Fibroblast of lung (primary cell): Measurements from ENCODE around the gene ADAMTSL1. TPM values are rescaled to one million over a fixed set of nuclear protein-coding genes. Genes with fewer than 3 reads are reported as not detected.

Source experiments
- DNase-seq, 2 donors: peaks; one replicate each; pipeline versions ENCODE4 v3.0.0 to v3.0.0-alpha.2; 2010; ENCODE audit warnings: low read depth in 2 of 2
- H2AFZ ChIP-seq: 2 replicates; pipeline ENCODE4 v1.5.1; 2012; ENCODE audit warnings: low read length, control low read depth, inconsistent platforms
- H3K27ac ChIP-seq: 2 replicates; pipeline ENCODE4 v1.5.1; 2011; ENCODE audit warnings: low read length, control low read depth; ENCODE audit not compliant: insufficient read depth
- H3K27me3 ChIP-seq: 2 replicates; pipeline ENCODE4 v1.5.1; 2011; ENCODE audit warnings: mild to moderate bottlenecking, low read length; ENCODE audit not compliant: control insufficient read depth, insufficient read depth
- H3K36me3 ChIP-seq: 2 replicates; pipeline ENCODE4 v1.5.1; 2011; ENCODE audit warnings: low read length; ENCODE audit not compliant: control insufficient read depth, insufficient read depth
- H3K4me1 ChIP-seq: 2 replicates; pipeline ENCODE4 v1.5.1; 2011; ENCODE audit warnings: low read length; ENCODE audit not compliant: control insufficient read depth, insufficient read depth; ENCODE audit errors: extremely low read depth
- H3K4me2 ChIP-seq: 2 replicates; pipeline ENCODE4 v1.5.1; 2011; ENCODE audit warnings: low read length, control low read depth; ENCODE audit not compliant: insufficient read depth; ENCODE audit errors: extremely low read depth
- H3K4me3 ChIP-seq, 4 experiments: fragments of 200-600 bp in 1 of 4; sonication (generic) in 1 of 4; replicated peaks in 1 of 4; 2 replicates each; pipeline ENCODE4 v1.5.1; 2011 to 2016; ENCODE audit warnings: low read length in 4 of 4, low read depth in 3 of 4, mild to moderate bottlenecking in 3 of 4, control low read depth in 2 of 4, inconsistent platforms in 1 of 4, mixed read lengths in 1 of 4; ENCODE audit not compliant: insufficient read depth in 1 of 4; ENCODE audit errors: control extremely low read depth in 1 of 4
- H3K79me2 ChIP-seq: 2 replicates; pipeline ENCODE4 v1.5.1; 2012; ENCODE audit warnings: mild to moderate bottlenecking, low read length, inconsistent platforms; ENCODE audit not compliant: control insufficient read depth, insufficient read depth
- H3K9ac ChIP-seq: 2 replicates; pipeline ENCODE4 v1.5.1; 2011; ENCODE audit warnings: mild to moderate bottlenecking, low read length, control low read depth; ENCODE audit not compliant: insufficient read depth
- H3K9me3 ChIP-seq: 2 replicates; pipeline ENCODE4 v1.5.1; 2012; ENCODE audit warnings: low read depth, low read length; ENCODE audit not compliant: control insufficient read depth, insufficient read depth
- H4K20me1 ChIP-seq: 2 replicates; pipeline ENCODE4 v1.5.1; 2011; ENCODE audit warnings: low read length; ENCODE audit not compliant: control insufficient read depth, insufficient read depth; ENCODE audit errors: extremely low read depth
- CTCF ChIP-seq, 2 donors: IDR thresholded peaks in 1 of 2; conservative IDR thresholded peaks in 1 of 2; 1 replicate in 1 of 2; 2 replicates in 1 of 2; pipeline ENCODE4 v1.5.1; 2011 to 2012; ENCODE audit warnings: low read length in 2 of 2, control low read depth in 1 of 2, inconsistent platforms in 1 of 2, low read depth in 1 of 2, mild to moderate bottlenecking in 1 of 2
- EZH2 ChIP-seq: IDR thresholded peaks from 2 replicates; pipeline ENCODE4 v1.5.1; 2012; ENCODE audit warnings: low read length, control low read depth, mild to moderate bottlenecking; ENCODE audit errors: missing control alignments
- polyA plus RNA-seq, 2 donors: library from polyadenylated mRNA; depleted of rRNA in 1 of 2; stranded (reverse) in 1 of 2; unstranded in 1 of 2; fragments of >200 nt; gene quantifications; 2 replicates each; pipeline ENCODE4 v1.2.1, GENCODE V29; 2011 to 2012; ENCODE audit warnings: missing spikeins in 1 of 2
- total RNA-seq: library from RNA; depleted of rRNA; stranded (reverse); fragments of >200 nt; gene quantifications from 2 replicates; pipeline ENCODE4 v1.2.1, GENCODE V29; 2014

Gene ADAMTSL1
- total and polyA plus RNA-seq, 2 donors (not counting 1 experiment from before 2014, with no cell fraction given), result 19.3 to 27.9 TPM

DNA sequence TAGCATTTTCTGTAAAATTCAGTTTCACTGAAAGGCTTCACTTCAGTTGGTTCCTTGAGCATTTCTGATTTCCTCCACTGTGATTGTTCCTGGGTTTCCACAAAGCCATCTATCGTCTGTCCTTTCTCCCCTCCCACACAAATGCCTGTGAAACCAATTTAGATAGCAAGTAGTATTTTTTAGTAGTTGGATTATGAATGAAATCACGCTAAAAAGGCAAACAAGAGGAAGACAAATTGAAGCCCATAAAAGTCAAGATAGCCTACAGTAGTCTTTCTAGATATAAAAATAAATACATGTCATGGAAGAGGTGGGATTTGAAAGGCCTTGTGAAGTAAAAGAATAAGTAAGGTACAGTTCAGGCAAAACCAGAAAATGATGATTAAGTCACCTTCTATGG, 162.8 kb downstream of the ADAMTSL1 start:
- Histone ChIP-seq H3K79me2 (no peaks in the 10 kb centered on the region), H3K27me3 (no peaks in the 10 kb centered on the region), H3K9me3 (no peaks in the 10 kb centered on the region), H3K4me3 (no peak overlapping the region), H3K27ac (no peak overlapping the region), H3K36me3 (peaks cover 2% of the 10 kb centered on the region), H3K9ac (no peak overlapping the region), H2AFZ (no peak overlapping the region), H4K20me1 (no peaks in the 10 kb centered on the region), H3K4me2 (no peak overlapping the region), H3K4me1 (peaks cover 18% of the 10 kb centered on the region)
- TF ChIP-seq CTCF (conservative IDR thresholded peaks at IDR 0.05 in 1 of 2, IDR thresholded peaks at IDR 0.05 in 1 of 2; ENCODE audit: low read depth in 1 of 2, low read length in 2 of 2) (no peak), EZH2 (no peak)
- peak in 1 of 2 donors; percentile 66 for DNase-seq

DNA sequence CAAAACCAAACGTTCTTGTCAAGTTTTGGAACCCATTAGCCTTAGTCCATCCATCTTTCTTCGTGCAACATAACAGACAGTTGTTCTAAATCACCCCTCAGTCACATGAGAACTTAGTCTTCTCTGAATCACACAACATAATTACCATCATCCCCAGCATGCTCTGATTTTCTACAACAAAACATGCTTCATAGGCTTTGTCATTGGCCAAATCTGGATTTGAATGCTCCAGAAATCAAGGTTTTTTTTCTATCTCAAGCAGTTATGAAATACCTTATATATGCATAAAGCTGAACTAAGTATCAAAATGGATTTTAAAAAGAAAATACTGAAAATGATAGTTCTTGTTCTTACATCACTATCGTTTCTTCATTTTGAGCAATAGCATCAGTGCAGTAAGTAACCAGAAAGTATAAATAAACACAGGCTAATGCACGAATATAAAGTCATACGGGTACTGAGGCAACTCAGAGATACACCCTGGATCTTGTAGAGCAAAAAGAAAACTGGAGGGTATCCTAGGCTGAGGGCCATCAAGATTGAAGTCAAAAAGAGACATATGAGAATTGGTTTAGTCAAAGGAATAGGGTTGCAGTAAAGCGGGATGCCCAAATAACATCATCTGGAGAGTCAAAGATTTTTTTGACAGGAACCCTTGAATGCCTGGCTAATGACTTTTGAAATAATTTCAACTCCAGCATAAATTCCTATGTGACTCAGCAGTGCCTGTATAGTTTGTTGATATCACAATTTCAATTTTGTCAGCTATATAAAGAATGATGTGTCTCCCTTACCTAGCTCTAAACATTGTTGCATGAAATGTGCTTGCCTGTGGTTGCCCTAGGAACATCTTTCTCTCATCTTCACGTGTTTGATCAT, 164.7 kb downstream of the ADAMTSL1 start:
- peaks cover 8% of the 10 kb centered on the region for H3K4me1 ChIP-seq
- peak overlapping the region; percentile 25 for H3K27ac ChIP-seq
- DNase-seq, result peak; percentile 47 to 83
- peak overlapping the region; percentile 54 for H3K4me2 ChIP-seq
- H3K4me3 ChIP-seq, result no peak overlapping the region
- no peaks in the 10 kb centered on the region for H3K79me2 ChIP-seq
- H3K9ac ChIP-seq, result no peak overlapping the region
- TF ChIP-seq EZH2 (no peak), CTCF (conservative IDR thresholded peaks at IDR 0.05 in 1 of 2, IDR thresholded peaks at IDR 0.05 in 1 of 2; ENCODE audit: low read depth in 1 of 2, low read length in 2 of 2) (no peak)
- no peaks in the 10 kb centered on the region for H4K20me1 ChIP-seq
- no peaks in the 10 kb centered on the region for H3K9me3 ChIP-seq
- H3K36me3 ChIP-seq, result peaks cover 2% of the 10 kb centered on the region
- H3K27me3 ChIP-seq, result no peaks in the 10 kb centered on the region
- H2AFZ ChIP-seq, result no peak overlapping the region

GRCh38 chr9:18639911-18640310, 166.0 kb downstream of the ADAMTSL1 start:
- H3K79me2 ChIP-seq, result no peaks in the 10 kb centered on the region

More at GRCh38 chr9:18639911-18640310, 166.0 kb downstream of the ADAMTSL1 start:
- TF ChIP-seq CTCF (conservative IDR thresholded peaks at IDR 0.05 in 1 of 2, IDR thresholded peaks at IDR 0.05 in 1 of 2; ENCODE audit: low read depth in 1 of 2, low read length in 2 of 2) (no peak), EZH2 (no peak)
- Histone ChIP-seq H3K36me3 (peaks cover 2% of the 10 kb centered on the region), H3K27ac (no peak overlapping the region), H3K4me1 (peaks cover 8% of the 10 kb centered on the region), H3K27me3 (no peaks in the 10 kb centered on the region), H3K4me2 (no peak overlapping the region), H3K4me3 (no peak overlapping the region), H3K9me3 (no peaks in the 10 kb centered on the region), H2AFZ (no peak overlapping the region), H4K20me1 (no peaks in the 10 kb centered on the region), H3K9ac (no peak overlapping the region)
- no peak for DNase-seq
